H1 (cell line): Measurements from ENCODE around the gene PCGF6. TPM values are rescaled to one million over a fixed set of nuclear protein-coding genes. Genes with fewer than 3 reads are reported as not detected.

Experiments used
- BACH1 ChIP-seq: IDR thresholded peaks from 2 replicates; pipeline ENCODE4 v1.6.1; 2012; ENCODE audit warnings: low read length, improper control_type of control experiment
- CBX5 ChIP-seq: fragments of 300-800, 300-1000 bp; sonication (generic); IDR thresholded peaks from 2 replicates; pipeline ENCODE4 v1.7.1; 2016; ENCODE audit warnings: antibody characterized with exemption, low read length, low read depth
- CHD1 ChIP-seq: IDR thresholded peaks from 2 replicates; pipeline ENCODE4 v1.6.1; 2012; ENCODE audit warnings: low read depth, low read length, improper control_type of control experiment
- KDM1A ChIP-seq: fragments of 200-600, 300-600 bp; sonication (generic); IDR thresholded peaks from 2 replicates; pipeline ENCODE4 v1.7.1; 2016; ENCODE audit warnings: mild to moderate bottlenecking, low read length, borderline replicate concordance
- NANOG ChIP-seq: IDR thresholded peaks from 2 replicates; pipeline ENCODE4 v1.6.1; 2011; ENCODE audit warnings: low read length, low read depth, mild to moderate bottlenecking, inconsistent platforms; ENCODE audit not compliant: insufficient read depth, poor library complexity, severe bottlenecking
- NRF1 ChIP-seq: IDR thresholded peaks from 2 replicates; pipeline ENCODE4 v1.6.1; 2011; ENCODE audit warnings: mild to moderate bottlenecking, low read depth, low read length, improper control_type of control experiment
- RAD21 ChIP-seq, 2 experiments: IDR thresholded peaks in 1 of 2; conservative IDR thresholded peaks in 1 of 2; 2 replicates each; pipeline ENCODE4 v1.6.1; 2011; ENCODE audit warnings: low read depth in 2 of 2, low read length in 2 of 2, improper control_type of control experiment in 1 of 2, inconsistent platforms in 1 of 2, mild to moderate bottlenecking in 1 of 2, moderate library complexity in 1 of 2
- TBP ChIP-seq: IDR thresholded peaks from 2 replicates; pipeline ENCODE4 v1.6.1; 2011; ENCODE audit warnings: low read depth, low read length, improper control_type of control experiment
- USF2 ChIP-seq: IDR thresholded peaks from 2 replicates; pipeline ENCODE4 v1.6.1; 2011; ENCODE audit warnings: low read length, improper control_type of control experiment
- polyA plus RNA-seq, 7 experiments: library from polyadenylated mRNA; depleted of rRNA in 3 of 7; stranded (reverse) in 5 of 7; unstranded in 2 of 7; fragments of >200 nt in 5 of 7; fragments of 200-250 nt in 2 of 7; gene quantifications; 1 replicate in 5 of 7; 2 replicates in 1 of 7; 4 replicates in 1 of 7; pipeline versions ENCODE4 v1.2.1 to v1.2.3, GENCODE V29; 2011 to 2013; ENCODE audit warnings: missing spikeins in 2 of 7, mixed read lengths in 2 of 7
- total RNA-seq: library from RNA; stranded (reverse); fragmentation: NEBNext Ultra II Directional; extraction: Animal tissue kit (Norgen Biotek cat#: 25700); gene quantifications from 2 replicates; pipeline ENCODE4 v1.2.1, GENCODE V29; 2021

The PCGF6 gene
- total and polyA plus RNA-seq, 2 of the 8 experiments (the other 6 are each of a cell fraction or from before 2014, with no cell fraction given): 6.9 to 18.6 TPM

DNA sequence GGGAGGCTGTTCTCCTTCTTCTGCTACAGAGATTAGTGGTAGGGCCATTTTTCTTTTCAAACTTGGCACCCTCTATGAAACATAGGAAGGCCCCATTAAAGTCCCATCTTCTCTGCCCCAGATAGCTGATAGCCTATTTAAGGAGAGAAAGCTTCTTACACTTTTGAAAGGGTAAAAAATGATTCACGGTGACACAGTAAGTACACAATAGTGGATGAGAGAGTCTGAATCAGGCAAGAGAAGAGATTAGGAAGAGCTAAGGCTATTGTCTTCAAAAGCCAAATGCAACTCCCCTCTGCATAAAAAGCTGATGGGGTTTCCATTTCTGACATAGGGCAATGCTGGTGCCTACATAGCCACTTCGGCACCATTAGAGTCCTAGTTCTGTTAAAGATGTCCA, 70.4 kb downstream of the PCGF6 start (continued):
- TF ChIP-seq RAD21 (IDR thresholded peaks at IDR 0.05 in 1 of 2, conservative IDR thresholded peaks at IDR 0.05 in 1 of 2; ENCODE audit: low read depth in 2 of 2, low read length in 2 of 2): no peak
- TF ChIP-seq CHD1: no peak
- TF ChIP-seq NRF1: no peak
- TF ChIP-seq USF2: no peak
- no peak for TF ChIP-seq CBX5
- TF ChIP-seq KDM1A: no peak
- no peak for TF ChIP-seq BACH1
- no peak for TF ChIP-seq NANOG
- TF ChIP-seq TBP: no peak
- TF ChIP-seq, all 59 proteins: peak for 0
